Measurements from ENCODE around the gene MAP3K5. TPM values are rescaled to one million over a fixed set of nuclear protein-coding genes. Genes with fewer than 3 reads are reported as not detected.
A peak's percentile ranks its signal among the peaks of the same experiment; 100 is the strongest.

Gene MAP3K5
- total RNA-seq, 1 donor from 2014 or later = 1.7 TPM

DNA sequence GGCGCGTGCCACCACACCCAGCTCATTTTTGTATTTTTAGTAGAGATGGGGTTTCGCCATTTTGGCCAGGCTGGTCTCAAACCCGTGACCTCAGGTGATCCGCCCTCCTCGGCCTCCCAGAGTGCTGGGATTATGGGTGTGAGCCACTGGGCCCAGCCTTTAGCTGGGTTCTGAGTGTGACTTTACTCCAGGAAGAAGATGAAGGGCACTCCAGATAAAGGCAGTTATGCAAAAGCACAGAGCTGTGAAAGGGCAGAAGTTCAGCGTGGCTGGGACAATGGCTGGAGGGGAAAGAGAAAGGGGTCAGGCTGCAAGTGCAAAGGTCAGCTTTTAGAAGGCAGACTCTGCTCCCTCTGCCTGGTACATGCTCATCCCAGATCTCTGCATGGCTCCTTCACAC, 39.7 kb downstream of the MAP3K5 start:
- Histone ChIP-seq H3K4me1 (ENCODE audit: insufficient read depth, low read length) (no peaks in the 10 kb centered on the region), H3K27ac (ENCODE audit: low read depth, low read length) (no peak overlapping the region), H3K79me2 (ENCODE audit: insufficient read depth, low read length) (peaks cover 3% of the 10 kb centered on the region), H3K4me3 (ENCODE audit: insufficient read depth, low read depth, low read length) (no peak overlapping the region), H3K9ac (ENCODE audit: low read length) (no peak overlapping the region), H3K36me3 (ENCODE audit: insufficient read depth, low read length) (no peaks in the 10 kb centered on the region), H3K9me3 (ENCODE audit: insufficient read depth, low read depth, low read length) (no peaks in the 10 kb centered on the region), H4K20me1 (ENCODE audit: insufficient read depth, low read length) (peaks cover 13% of the 10 kb centered on the region), H2AFZ (ENCODE audit: low read depth, low read length) (no peak overlapping the region), H3K27me3 (ENCODE audit: insufficient read depth, low read length) (no peaks in the 10 kb centered on the region), H3K4me2 (ENCODE audit: low read length) (no peak overlapping the region)
- H3K27ac Mint-ChIP-seq (ENCODE audit: unreplicated experiment) = no peak overlapping the region
- H3K36me3 Mint-ChIP-seq (ENCODE audit: low read depth, unreplicated experiment) = no peaks in the 10 kb centered on the region
- no peak for TF ChIP-seq EZH2 (IDR thresholded peaks at IDR 0.05; ENCODE audit: insufficient read depth, low read length)
- TF ChIP-seq, protein P1, sequence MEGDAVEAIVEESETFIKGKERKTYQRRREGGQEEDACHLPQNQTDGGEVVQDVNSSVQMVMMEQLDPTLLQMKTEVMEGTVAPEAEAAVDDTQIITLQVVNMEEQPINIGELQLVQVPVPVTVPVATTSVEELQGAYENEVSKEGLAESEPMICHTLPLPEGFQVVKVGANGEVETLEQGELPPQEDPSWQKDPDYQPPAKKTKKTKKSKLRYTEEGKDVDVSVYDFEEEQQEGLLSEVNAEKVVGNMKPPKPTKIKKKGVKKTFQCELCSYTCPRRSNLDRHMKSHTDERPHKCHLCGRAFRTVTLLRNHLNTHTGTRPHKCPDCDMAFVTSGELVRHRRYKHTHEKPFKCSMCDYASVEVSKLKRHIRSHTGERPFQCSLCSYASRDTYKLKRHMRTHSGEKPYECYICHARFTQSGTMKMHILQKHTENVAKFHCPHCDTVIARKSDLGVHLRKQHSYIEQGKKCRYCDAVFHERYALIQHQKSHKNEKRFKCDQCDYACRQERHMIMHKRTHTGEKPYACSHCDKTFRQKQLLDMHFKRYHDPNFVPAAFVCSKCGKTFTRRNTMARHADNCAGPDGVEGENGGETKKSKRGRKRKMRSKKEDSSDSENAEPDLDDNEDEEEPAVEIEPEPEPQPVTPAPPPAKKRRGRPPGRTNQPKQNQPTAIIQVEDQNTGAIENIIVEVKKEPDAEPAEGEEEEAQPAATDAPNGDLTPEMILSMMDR (IDR thresholded peaks at IDR 0.05; ENCODE audit: insufficient read depth, low read depth, low read length) = no peak
- no peak overlapping the region for H3K4me3 Mint-ChIP-seq (ENCODE audit: unreplicated experiment)
- DNase-seq (ENCODE audit: low read depth) (no peak), FAIRE-seq (no peak)
- H3K27me3 Mint-ChIP-seq (ENCODE audit: low read depth, unreplicated experiment) = no peaks in the 10 kb centered on the region
- peaks cover 4% of the 10 kb centered on the region for H3K9me3 Mint-ChIP-seq (ENCODE audit: unreplicated experiment)
- peaks cover 3% of the 10 kb centered on the region for H3K4me1 Mint-ChIP-seq (ENCODE audit: low read depth, unreplicated experiment)

DNA sequence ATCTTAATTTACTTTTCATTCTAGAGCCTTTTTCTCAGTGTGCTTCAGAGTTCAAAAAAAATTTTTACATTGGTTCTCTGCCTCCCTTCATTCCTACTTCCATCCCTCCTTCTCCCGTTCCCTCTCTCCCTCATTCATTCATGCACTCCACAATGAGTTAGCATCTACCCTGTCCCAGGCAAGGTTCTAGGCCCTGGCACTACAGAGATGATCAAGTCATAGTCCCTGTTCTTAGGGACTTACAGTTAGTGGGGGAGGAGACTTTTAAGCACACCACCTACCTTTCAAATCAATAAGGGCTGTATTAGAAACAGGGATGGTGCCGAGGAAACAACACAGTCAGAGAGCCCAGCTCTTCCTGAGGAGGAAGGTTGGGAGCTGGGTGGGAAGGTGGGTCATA, 40.3 kb downstream of the MAP3K5 start:
- FAIRE-seq (no peak), DNase-seq (ENCODE audit: low read depth) (no peak)
- Histone ChIP-seq H3K9ac (ENCODE audit: low read length) (no peak overlapping the region), H3K27me3 (ENCODE audit: insufficient read depth, low read length) (no peaks in the 10 kb centered on the region), H4K20me1 (ENCODE audit: insufficient read depth, low read length) (peaks cover 13% of the 10 kb centered on the region), H3K27ac (ENCODE audit: low read depth, low read length) (no peak overlapping the region), H3K9me3 (ENCODE audit: insufficient read depth, low read depth, low read length) (no peaks in the 10 kb centered on the region), H3K79me2 (ENCODE audit: insufficient read depth, low read length) (peaks cover 5% of the 10 kb centered on the region), H3K4me2 (ENCODE audit: low read length) (no peak overlapping the region), H3K4me3 (ENCODE audit: insufficient read depth, low read depth, low read length) (no peak overlapping the region), H2AFZ (ENCODE audit: low read depth, low read length) (no peak overlapping the region), H3K36me3 (ENCODE audit: insufficient read depth, low read length) (no peaks in the 10 kb centered on the region), H3K4me1 (ENCODE audit: insufficient read depth, low read length) (no peaks in the 10 kb centered on the region)
- Mint-ChIP-seq H3K4me3 (ENCODE audit: unreplicated experiment) (no peak overlapping the region), H3K4me1 (ENCODE audit: low read depth, unreplicated experiment) (peaks cover 3% of the 10 kb centered on the region), H3K36me3 (ENCODE audit: low read depth, unreplicated experiment) (no peaks in the 10 kb centered on the region), H3K27ac (ENCODE audit: unreplicated experiment) (no peak overlapping the region), H3K9me3 (ENCODE audit: unreplicated experiment) (peaks cover 4% of the 10 kb centered on the region), H3K27me3 (ENCODE audit: low read depth, unreplicated experiment) (no peaks in the 10 kb centered on the region)
- no peak for TF ChIP-seq EZH2 (IDR thresholded peaks at IDR 0.05; ENCODE audit: insufficient read depth, low read length)
- TF ChIP-seq, protein P1 (IDR thresholded peaks at IDR 0.05; ENCODE audit: insufficient read depth, low read depth, low read length) = no peak

DNA sequence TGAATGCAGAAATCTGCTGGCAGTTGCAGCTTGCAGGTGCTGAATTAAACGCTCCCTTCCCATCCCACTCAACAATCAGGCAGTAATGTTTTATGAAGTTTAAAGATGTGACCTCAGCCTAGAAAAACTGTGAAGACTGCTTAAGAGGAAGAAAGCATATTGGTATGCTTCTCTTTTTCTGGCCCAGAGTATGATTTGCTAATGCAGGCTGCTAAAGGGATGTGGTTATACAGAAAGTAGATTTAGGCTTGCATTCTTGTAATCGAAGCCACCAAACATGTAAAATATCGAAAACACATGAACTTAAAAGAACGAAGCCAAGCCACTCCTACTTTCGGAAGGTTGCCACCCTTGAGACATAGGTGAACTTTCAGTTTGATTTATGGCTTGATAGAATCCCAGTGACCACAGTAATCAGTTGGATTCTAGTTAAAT, 40.7 kb downstream of the MAP3K5 start:
- Histone ChIP-seq H2AFZ (ENCODE audit: low read depth, low read length) (no peak overlapping the region), H3K4me1 (ENCODE audit: insufficient read depth, low read length) (no peaks in the 10 kb centered on the region), H3K27ac (ENCODE audit: low read depth, low read length) (no peak overlapping the region), H3K4me2 (ENCODE audit: low read length) (no peak overlapping the region), H3K27me3 (ENCODE audit: insufficient read depth, low read length) (no peaks in the 10 kb centered on the region), H3K79me2 (ENCODE audit: insufficient read depth, low read length) (peaks cover 7% of the 10 kb centered on the region), H3K9ac (ENCODE audit: low read length) (no peak overlapping the region), H4K20me1 (ENCODE audit: insufficient read depth, low read length) (peaks cover 13% of the 10 kb centered on the region), H3K9me3 (ENCODE audit: insufficient read depth, low read depth, low read length) (no peaks in the 10 kb centered on the region), H3K36me3 (ENCODE audit: insufficient read depth, low read length) (no peaks in the 10 kb centered on the region), H3K4me3 (ENCODE audit: insufficient read depth, low read depth, low read length) (no peak overlapping the region)
- no peak for FAIRE-seq
- TF ChIP-seq EZH2 (IDR thresholded peaks at IDR 0.05; ENCODE audit: insufficient read depth, low read length) = no peak
- TF ChIP-seq, protein P1 (IDR thresholded peaks at IDR 0.05; ENCODE audit: insufficient read depth, low read depth, low read length) = no peak
- Mint-ChIP-seq H3K4me1 (ENCODE audit: low read depth, unreplicated experiment) (peaks cover 3% of the 10 kb centered on the region), H3K9me3 (ENCODE audit: unreplicated experiment) (peaks cover 4% of the 10 kb centered on the region), H3K27me3 (ENCODE audit: low read depth, unreplicated experiment) (no peaks in the 10 kb centered on the region), H3K4me3 (ENCODE audit: unreplicated experiment) (no peak overlapping the region), H3K27ac (ENCODE audit: unreplicated experiment) (no peak overlapping the region), H3K36me3 (ENCODE audit: low read depth, unreplicated experiment) (no peaks in the 10 kb centered on the region)
- peak; percentile 46 for DNase-seq (ENCODE audit: low read depth)
